ENCODE measurements around the gene SYPL2. TPM values are rescaled to one million over a fixed set of nuclear protein-coding genes. Genes with fewer than 3 reads are reported as not detected.

The SYPL2 gene
- total RNA-seq, 4 donors from 2014 or later: 0.48 to 5.9 (median 2.3) TPM

GRCh38 chr1:109476825-109477224 is 10.5 kb downstream of the SYPL2 start:
- TF ChIP-seq CTCF (IDR thresholded peaks at IDR 0.05) (no peak), POLR2A (IDR thresholded peaks at IDR 0.05) (no peak)
- intact Hi-C loops (cut with DNase I; ENCODE audit: low total_unique reads): no loop called here

GRCh38 chr1:109477821-109478220 is 11.5 kb downstream of the SYPL2 start:
- TF ChIP-seq CTCF (IDR thresholded peaks at IDR 0.05): no peak
- no peak for TF ChIP-seq POLR2A (IDR thresholded peaks at IDR 0.05)
- intact Hi-C loops (cut with DNase I; ENCODE audit: low total_unique reads): no loop called here
- DNase-seq: no peak
- Histone ChIP-seq H3K27ac (no peak overlapping the region), H3K27me3 (no peaks in the 10 kb centered on the region), H3K4me3 (no peak overlapping the region), H3K4me1 (no peaks in the 10 kb centered on the region), H3K9me3 (no peaks in the 10 kb centered on the region), H3K36me3 (no peaks in the 10 kb centered on the region)

More at GRCh38 chr1:109476825-109477224, 10.5 kb downstream of the SYPL2 start:
- Histone ChIP-seq H3K9me3 (no peaks in the 10 kb centered on the region), H3K4me1 (no peaks in the 10 kb centered on the region), H3K27ac (no peak overlapping the region), H3K4me3 (no peak overlapping the region), H3K36me3 (no peaks in the 10 kb centered on the region), H3K27me3 (no peaks in the 10 kb centered on the region)
- no peak for DNase-seq

- no peak overlapping the region for H3K4me3 ChIP-seq
- H3K27me3 ChIP-seq: no peaks in the 10 kb centered on the region
- DNase-seq: no peak
- intact Hi-C loops (cut with DNase I; ENCODE audit: low total_unique reads): no loop called here
- H3K4me1 ChIP-seq: peaks cover 0 to 3% of the 10 kb centered on the region in 2 donors
- H3K27ac ChIP-seq: no peak overlapping the region
- H3K36me3 ChIP-seq: no peaks in the 10 kb centered on the region
- H3K9me3 ChIP-seq: no peaks in the 10 kb centered on the region
- TF ChIP-seq CTCF (IDR thresholded peaks at IDR 0.05): no peak
- no peak for TF ChIP-seq POLR2A (IDR thresholded peaks at IDR 0.05)
Observed at GRCh38 chr1:109478806-109479205, 12.5 kb downstream of the SYPL2 start.

GRCh38 chr1:109479311-109479710 is 13.0 kb downstream of the SYPL2 start:
- intact Hi-C loops (cut with DNase I; ENCODE audit: low total_unique reads): no loop called here
- no peaks in the 10 kb centered on the region for H3K9me3 ChIP-seq
- no peak for TF ChIP-seq CTCF (IDR thresholded peaks at IDR 0.05)
- TF ChIP-seq POLR2A (IDR thresholded peaks at IDR 0.05): no peak
- H3K36me3 ChIP-seq: no peaks in the 10 kb centered on the region
- DNase-seq: no peak
- H3K27ac ChIP-seq: no peak overlapping the region
- H3K4me1 ChIP-seq: peaks cover 0 to 3% of the 10 kb centered on the region in 2 donors
- H3K27me3 ChIP-seq: peaks cover 0 to 4% of the 10 kb centered on the region in 2 donors
- no peak overlapping the region for H3K4me3 ChIP-seq

- no peak for TF ChIP-seq CTCF (IDR thresholded peaks at IDR 0.05)
- no peak for TF ChIP-seq POLR2A (IDR thresholded peaks at IDR 0.05)
- no peaks in the 10 kb centered on the region for H3K36me3 ChIP-seq
- intact Hi-C loops (cut with DNase I; ENCODE audit: low total_unique reads): loop anchor here (10.0 kb wide), 1 partner anchor 55 kb away; the partner anchor contains the start of gene PSMA5
Observed at GRCh38 chr1:109479901-109480300, 13.6 kb downstream of the SYPL2 start.

More at GRCh38 chr1:109479901-109480300, 13.6 kb downstream of the SYPL2 start:
- Histone ChIP-seq H3K4me1 (peaks cover 0 to 6% of the 10 kb centered on the region in 2 donors), H3K4me3 (no peak overlapping the region), H3K27ac (no peak overlapping the region), H3K27me3 (peaks cover 0 to 4% of the 10 kb centered on the region in 2 donors), H3K9me3 (no peaks in the 10 kb centered on the region)
- no peak for DNase-seq

All from uterus (tissue), 4 donors.